GM04503 (cell line): ENCODE measurements around the gene DEPP1.
"Not testable (repeated sequence)": the region's sequence is repeated elsewhere in the genome, so short reads cannot be mapped to it uniquely, and the experiment has no call there.

Source experiments
- DNase-seq: peaks from one replicate; pipeline ENCODE4 v3.0.0-alpha.2; 2012; ENCODE audit warnings: low read depth

The DEPP1 gene

DNA sequence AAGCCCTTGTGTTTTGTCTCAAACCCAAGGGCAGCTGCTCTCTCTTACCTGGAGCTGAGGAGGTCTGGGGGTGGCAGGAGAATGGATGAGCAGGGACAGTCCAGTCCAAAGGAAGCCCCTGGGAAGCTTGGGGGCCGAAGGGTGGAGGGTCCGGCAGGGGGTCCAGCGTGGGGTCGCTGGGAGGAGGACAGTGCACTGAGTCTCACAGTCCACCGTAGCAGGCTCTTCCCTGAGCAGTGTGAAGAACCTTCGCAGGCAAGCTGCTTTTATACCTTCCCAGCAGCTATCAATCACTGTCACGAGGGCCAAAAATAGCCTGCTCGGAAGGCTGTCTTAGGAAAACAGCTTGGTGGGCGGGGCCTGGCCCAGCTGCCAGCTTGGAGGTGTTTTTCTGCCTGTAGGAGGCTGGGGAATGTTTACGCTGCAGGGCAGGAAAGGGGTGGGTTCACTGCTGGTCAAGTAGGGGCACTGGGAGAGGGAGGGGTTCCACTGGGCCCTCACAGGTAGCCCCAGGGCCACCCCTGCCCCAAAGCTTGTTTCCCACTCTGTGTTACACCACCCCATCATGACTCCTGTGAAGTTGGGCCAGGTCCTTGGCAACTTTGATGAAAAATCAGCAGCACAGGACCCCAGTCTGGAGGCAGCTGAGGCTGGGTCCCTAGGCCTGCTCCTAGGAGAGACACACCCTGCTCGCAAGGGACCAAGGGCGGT, at the start of gene DEPP1:
DEPP1 (minus strand) TSS at position 240 of the 711 bp plus-strand sequence. CDS start 779 bp downstream, outside the sequence.
- DNase-seq, result no peak

- no peak for DNase-seq
Observed at GRCh38 chr10:45023426-45023825, 44.8 kb upstream of the DEPP1 start.

- DNase-seq, result no peak
Observed at GRCh38 chr10:45015590-45015989, 37.0 kb upstream of the DEPP1 start.

DNA sequence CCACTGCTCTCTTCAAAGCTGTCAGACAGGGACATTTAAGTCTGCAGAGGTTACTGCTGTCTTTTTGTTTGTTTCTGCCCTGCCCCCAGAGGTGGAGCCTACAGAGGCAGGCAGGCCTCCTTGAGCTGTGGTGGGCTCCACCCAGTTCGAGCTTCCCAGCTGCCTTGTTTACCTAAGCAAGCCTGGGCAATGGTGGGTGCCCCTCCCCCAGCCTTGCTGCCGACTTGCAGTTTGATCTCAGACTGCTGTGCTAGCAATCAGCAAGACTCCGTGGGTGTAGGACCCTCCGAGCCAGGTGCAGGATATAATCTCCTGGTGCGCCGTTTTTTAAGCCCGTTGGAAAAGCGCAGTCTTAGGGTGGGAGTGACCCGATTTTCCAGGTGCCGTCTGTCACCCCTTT, 35.9 kb upstream of the DEPP1 start:
- not testable (repeated sequence) for DNase-seq

DNA sequence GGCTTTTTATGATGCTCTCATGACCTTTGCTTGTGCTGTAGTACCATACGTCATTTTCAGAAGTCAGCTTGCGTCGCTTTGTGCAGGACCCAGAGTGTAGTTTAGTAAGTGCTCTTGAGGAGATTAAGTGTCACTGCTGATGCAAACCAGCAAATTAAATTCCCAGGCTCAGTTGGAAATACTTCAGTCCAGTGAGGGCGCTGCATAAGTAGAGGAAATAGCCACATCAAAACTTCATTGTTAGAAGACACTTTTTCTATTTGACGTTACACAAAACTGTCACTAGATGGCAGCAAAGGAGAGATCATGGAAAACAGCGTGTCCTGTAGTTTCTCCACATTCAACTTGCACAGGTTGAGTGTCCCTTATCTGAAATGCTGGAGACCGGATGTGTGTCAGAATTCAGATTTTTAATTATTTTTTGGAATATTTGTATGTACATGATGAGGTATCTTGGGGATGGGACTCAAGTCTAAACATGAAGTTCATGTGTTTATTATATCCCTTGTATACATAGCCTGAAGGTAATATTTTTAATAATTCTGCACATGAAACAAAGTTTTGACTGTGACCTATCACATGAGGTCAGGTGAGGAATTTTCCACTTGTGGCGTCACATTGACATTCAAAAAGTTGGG, 30.0 kb upstream of the DEPP1 start:
- peak; percentile 62 for DNase-seq

GRCh38 chr10:45006276-45007030, 27.8 kb upstream of the DEPP1 start:
- no peak for DNase-seq

GRCh38 chr10:45005284-45005683, 26.7 kb upstream of the DEPP1 start:
- no peak for DNase-seq

- DNase-seq, result no peak
Observed at GRCh38 chr10:45004661-45005060, 26.1 kb upstream of the DEPP1 start.

DNA sequence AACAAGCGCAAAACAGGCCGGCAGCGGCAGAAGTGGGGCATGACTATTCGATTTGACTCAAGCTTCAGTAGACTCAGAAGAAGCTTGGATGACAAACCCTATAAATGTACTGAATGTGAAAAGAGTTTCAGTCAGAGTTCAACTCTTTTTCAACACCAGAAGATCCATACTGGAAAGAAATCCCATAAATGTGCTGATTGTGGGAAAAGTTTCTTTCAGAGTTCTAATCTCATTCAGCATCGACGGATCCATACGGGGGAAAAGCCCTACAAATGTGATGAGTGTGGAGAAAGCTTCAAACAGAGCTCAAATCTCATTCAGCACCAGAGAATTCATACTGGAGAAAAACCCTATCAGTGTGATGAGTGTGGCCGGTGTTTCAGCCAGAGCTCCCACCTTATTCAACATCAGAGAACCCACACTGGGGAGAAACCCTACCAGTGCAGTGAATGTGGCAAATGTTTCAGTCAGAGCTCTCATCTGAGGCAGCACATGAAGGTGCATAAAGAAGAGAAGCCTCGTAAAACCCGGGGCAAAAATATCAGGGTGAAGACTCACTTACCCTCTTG, 24.9 kb upstream of the DEPP1 start:
- DNase-seq, result no peak

GRCh38 chr10:45001381-45002148, 23.0 kb upstream of the DEPP1 start:
- DNase-seq, result no peak

DNA sequence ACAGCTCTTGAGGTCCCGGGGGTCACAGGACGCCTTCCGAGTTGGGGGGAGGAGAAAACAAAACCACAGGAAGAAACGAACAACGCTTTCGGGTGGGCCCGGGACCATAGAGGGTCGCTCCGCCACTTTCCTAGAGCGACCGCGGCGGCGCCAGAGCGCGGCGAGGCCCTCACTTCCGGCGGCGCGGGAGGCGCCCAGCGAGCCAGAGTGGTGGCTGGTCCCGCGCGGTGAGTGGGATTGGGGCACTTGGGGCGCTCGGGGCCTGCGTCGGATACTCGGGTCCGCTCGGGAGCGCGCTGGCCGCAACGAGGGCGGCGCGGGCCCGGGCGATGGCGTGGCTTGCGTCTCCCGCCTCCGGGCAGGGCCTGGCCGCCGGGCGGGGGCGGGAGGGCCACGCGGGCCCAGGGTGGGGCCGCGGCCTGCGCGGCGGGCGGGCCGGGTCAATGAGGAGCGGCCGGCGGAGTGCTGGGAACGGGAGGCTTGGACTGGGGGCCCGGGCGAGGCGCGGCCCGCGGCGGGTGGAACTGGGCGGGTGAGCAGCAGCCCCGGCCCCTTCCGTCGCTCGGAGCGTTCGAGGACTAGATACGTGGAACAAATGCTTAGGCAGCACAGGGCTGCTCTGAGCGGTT, 22.3 kb upstream of the DEPP1 start, which contains the start of gene ZNF22:
ZNF22 (plus strand) TSS at position 172 of the 629 bp plus-strand sequence. CDS start 2,446 bp downstream, outside the sequence.
- DNase-seq, result no peak

DNA sequence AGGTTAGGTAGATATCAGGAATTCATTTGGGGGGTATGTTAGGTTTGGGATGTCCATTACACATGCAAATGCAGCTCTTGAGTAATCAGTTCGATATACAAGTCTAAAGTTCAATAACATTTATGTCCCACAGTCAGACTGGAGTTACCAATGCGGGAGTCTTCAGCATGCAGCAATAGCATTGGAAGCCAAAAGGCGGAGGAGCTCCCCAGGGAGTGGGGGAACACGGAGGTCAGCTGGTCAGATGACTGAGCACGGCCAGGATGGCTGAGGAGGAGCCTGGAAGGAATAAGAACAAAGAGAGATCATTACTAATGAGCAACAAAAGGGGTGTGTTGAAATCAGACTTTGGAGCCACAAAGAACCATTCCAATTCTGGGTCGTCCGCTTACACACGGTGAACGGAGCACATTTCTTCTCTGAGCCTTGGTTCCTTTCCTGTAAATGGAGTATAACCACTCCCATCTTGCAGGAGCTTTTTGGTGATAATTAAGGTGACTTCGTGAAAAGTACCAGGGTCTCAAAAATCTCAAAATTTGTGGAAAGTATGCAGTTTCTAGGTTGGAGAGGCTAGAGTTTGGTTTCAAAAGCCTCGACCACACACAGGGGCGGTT, 21.6 kb upstream of the DEPP1 start:
- no peak for DNase-seq

- no peak for DNase-seq
Observed at GRCh38 chr10:44998146-44998631, 19.6 kb upstream of the DEPP1 start.

- DNase-seq, result no peak
Observed at GRCh38 chr10:44997105-44997748, 18.6 kb upstream of the DEPP1 start.

GRCh38 chr10:44995914-44996669, 17.5 kb upstream of the DEPP1 start:
- DNase-seq, result peak; percentile 64

DNA sequence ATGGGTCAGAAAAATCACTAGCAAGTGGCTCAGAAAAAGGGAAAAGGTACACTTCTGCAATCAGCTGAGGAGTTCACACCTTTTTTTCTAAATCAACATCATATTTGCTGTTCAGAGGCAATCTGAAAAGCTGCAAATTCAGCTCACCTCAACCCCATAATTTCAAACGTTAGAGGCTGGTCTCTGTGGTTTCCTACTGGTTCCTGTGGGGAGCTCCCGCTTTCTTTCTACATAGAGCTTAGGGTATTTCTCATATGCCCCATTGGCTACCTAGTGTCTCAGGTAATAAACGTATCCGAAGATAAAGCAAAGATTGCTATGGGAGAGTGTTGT, 16.9 kb upstream of the DEPP1 start:
- no peak for DNase-seq

GRCh38 chr10:44994752-44995530, 16.3 kb upstream of the DEPP1 start:
- no peak for DNase-seq

DNA sequence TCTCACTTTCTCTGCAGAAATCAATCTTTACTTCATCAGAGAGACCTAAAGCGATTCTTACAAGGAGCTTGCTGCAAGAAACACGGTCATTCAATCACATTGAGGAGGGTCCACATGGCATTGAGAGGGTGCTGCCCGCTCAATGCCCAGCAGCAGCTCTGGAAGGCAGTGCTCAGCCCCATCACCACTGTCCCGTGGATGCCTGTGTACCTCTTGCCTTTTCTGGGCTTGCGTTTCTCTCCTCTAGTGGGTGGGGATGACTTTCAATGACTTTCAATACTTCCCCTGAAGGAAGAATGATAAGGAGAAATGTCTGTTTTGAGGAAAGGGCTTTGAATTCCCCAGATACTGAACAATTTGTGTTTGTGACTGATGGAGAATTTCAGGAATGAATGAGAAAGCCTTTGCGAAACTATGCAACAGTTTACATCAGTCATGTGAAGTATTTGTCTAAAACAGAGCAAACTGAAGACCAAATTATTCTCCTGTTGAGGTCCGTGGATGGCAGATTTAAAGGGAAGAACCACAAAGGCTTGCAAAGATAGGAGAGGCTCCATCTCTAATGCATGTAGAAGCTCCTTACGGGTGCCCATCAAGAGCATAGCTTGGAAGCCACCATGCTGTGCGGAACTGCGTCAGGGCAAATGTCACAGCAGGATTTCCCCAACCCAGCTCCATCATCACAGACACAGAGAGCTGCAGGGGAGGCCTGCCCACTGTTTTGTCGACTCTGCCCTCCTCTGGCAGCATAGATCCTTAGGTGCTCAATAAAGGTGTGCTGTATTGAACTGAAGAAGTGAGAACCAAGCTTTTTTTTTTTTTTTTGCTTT, 15.5 kb upstream of the DEPP1 start:
- peak; percentile 40 for DNase-seq
